Neural crest cell (in vitro differentiated cells): ENCODE measurements around the gene HPGD. TPM values are rescaled to one million over a fixed set of nuclear protein-coding genes. Genes with fewer than 3 reads are reported as not detected.

ENCODE experiments used
- DNase-seq: peaks from one replicate; pipeline ENCODE4 v3.0.0; 2021; ENCODE audit warnings: low read depth, mixed read lengths, low spot score
- H3K27ac Mint-ChIP-seq: one replicate; pipeline ENCODE4 v1.8.0; 2021; ENCODE audit warnings: mild to moderate bottlenecking, mixed read lengths; ENCODE audit not compliant: unreplicated experiment
- H3K27me3 Mint-ChIP-seq: 2 replicates; pipeline ENCODE4 v1.8.0; 2021; ENCODE audit warnings: low read depth, mild to moderate bottlenecking, mixed read lengths
- H3K36me3 Mint-ChIP-seq: 2 replicates; pipeline ENCODE4 v1.8.0; 2021; ENCODE audit warnings: low read depth, mild to moderate bottlenecking, mixed read lengths
- H3K4me1 Mint-ChIP-seq: 2 replicates; pipeline ENCODE4 v1.8.0; 2021; ENCODE audit warnings: mixed read lengths
- H3K4me3 Mint-ChIP-seq: one replicate; pipeline ENCODE4 v1.8.0; 2021; ENCODE audit warnings: mild to moderate bottlenecking, mixed read lengths
- H3K9me3 Mint-ChIP-seq: 2 replicates; pipeline ENCODE4 v1.8.0; 2021; ENCODE audit warnings: mixed read lengths
- CTCF ChIP-seq: fragments of 200-600 bp; sonication (generic); conservative IDR thresholded peaks from 2 replicates; pipeline ENCODE4 v1.5.0; 2021; ENCODE audit warnings: antibody characterized with exemption, mild to moderate bottlenecking
- total RNA-seq: library from RNA; stranded (reverse); gene quantifications from 2 replicates; pipeline ENCODE4 v1.2.1, GENCODE V29; 2021

Gene HPGD
- total RNA-seq, 1 donor from 2014 or later, result not detected

GRCh38 chr4:174528226-174528625 is 5.9 kb upstream of the HPGD start:
- Mint-ChIP-seq H3K4me3 (no peak overlapping the region), H3K27ac (no peak overlapping the region), H3K27me3 (peaks cover 47% of the 10 kb centered on the region), H3K4me1 (no peaks in the 10 kb centered on the region), H3K36me3 (no peaks in the 10 kb centered on the region), H3K9me3 (no peaks in the 10 kb centered on the region)
- DNase-seq, result no peak
- no peak for TF ChIP-seq CTCF

- Mint-ChIP-seq H3K9me3 (no peaks in the 10 kb centered on the region), H3K4me3 (no peak overlapping the region), H3K4me1 (peaks cover 8% of the 10 kb centered on the region), H3K27ac (no peak overlapping the region), H3K27me3 (peaks cover 60% of the 10 kb centered on the region), H3K36me3 (no peaks in the 10 kb centered on the region)
- TF ChIP-seq CTCF, result no peak
- no peak for DNase-seq
Measured at GRCh38 chr4:174526731-174527130, 4.4 kb upstream of the HPGD start.

GRCh38 chr4:174524242-174524641 is 2.0 kb upstream of the HPGD start:
- Mint-ChIP-seq H3K9me3 (no peaks in the 10 kb centered on the region), H3K4me3 (peak overlapping the region; percentile 24), H3K4me1 (peaks cover 9% of the 10 kb centered on the region), H3K36me3 (no peaks in the 10 kb centered on the region), H3K27me3 (peaks cover 70% of the 10 kb centered on the region), H3K27ac (no peak overlapping the region)
- DNase-seq, result no peak
- TF ChIP-seq CTCF, result no peak

GRCh38 chr4:174523025-174523693 is 871 bp upstream of the HPGD start:
- DNase-seq, result no peak
- H3K27ac Mint-ChIP-seq, result no peak overlapping the region

GRCh38 chr4:174521800-174522182 is 497 bp downstream of the HPGD start:
- no peak for TF ChIP-seq CTCF
- H3K9me3 Mint-ChIP-seq, result no peaks in the 10 kb centered on the region
- no peaks in the 10 kb centered on the region for H3K36me3 Mint-ChIP-seq
- peaks cover 9% of the 10 kb centered on the region for H3K4me1 Mint-ChIP-seq
- peak overlapping the region; percentile 85 for H3K4me3 Mint-ChIP-seq
- H3K27ac Mint-ChIP-seq, result no peak overlapping the region
- peaks cover 74% of the 10 kb centered on the region for H3K27me3 Mint-ChIP-seq
- peak; percentile 2 for DNase-seq

More at GRCh38 chr4:174523025-174523693, 871 bp upstream of the HPGD start:
- H3K27me3 Mint-ChIP-seq, result peaks cover 75% of the 10 kb centered on the region
- no peak for TF ChIP-seq CTCF
- peaks cover 9% of the 10 kb centered on the region for H3K4me1 Mint-ChIP-seq
- peak overlapping the region; percentile 89 for H3K4me3 Mint-ChIP-seq
- no peaks in the 10 kb centered on the region for H3K9me3 Mint-ChIP-seq
- H3K36me3 Mint-ChIP-seq, result no peaks in the 10 kb centered on the region
